Astrocyte of the hippocampus (primary cell): ENCODE results near the gene OR2F1.
"Not testable (repeated sequence)": the region's sequence is repeated elsewhere in the genome, so short reads cannot be mapped to it uniquely, and the experiment has no call there.

Experiments
- DNase-seq: peaks from one replicate; pipeline ENCODE4 v3.0.0; 2011; ENCODE audit warnings: low read depth, low spot score

OR2F1 gene

DNA sequence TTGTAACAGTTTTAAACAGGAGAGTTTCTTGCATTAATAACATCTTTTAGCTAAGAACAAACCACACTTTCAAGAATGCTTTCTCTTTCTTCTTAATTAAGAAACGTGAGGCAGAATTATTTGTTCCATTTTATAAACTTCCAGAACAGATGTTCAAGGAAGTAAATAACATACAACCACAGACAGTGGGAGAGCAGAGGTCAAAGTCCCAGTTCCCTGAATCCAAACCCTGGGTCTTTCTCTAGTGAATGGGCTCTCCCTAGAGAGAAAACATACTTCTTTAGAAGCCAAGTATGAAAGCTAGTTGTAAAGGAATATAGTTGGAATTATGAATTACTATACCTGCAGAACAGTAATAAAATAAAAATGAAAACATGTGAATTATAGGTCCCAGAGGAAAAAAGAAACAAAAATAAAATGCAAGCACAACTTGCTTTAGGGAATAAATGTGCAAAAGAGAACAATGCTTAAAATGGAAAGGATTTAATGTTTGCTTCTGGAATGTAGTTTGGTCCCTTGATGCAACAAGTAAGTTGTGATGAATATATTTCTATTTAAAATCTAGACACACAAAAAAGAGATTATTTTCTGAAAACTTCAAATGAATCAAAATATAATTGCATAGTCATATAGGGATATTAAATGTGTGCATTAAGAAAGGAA lies 51.5 kb downstream of the OR2F1 start:
- DNase-seq = no peak

DNA sequence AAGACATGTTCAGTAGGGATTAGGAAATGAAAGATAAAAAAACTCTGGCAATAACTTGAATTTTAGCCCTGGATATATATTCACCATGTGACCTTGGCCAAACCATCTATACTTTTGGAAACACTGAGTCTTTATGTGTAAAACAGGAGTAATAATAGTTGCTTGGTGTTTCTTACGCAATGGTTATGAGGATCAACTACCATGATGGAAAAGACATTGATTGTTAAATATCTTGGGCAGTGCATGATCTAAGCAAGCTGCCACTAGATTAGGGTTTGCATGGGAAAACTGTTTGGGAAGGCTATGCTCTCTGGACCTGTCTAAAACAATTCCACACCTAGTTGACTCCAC lies 52.0 kb downstream of the OR2F1 start:
- no peak for DNase-seq

DNA sequence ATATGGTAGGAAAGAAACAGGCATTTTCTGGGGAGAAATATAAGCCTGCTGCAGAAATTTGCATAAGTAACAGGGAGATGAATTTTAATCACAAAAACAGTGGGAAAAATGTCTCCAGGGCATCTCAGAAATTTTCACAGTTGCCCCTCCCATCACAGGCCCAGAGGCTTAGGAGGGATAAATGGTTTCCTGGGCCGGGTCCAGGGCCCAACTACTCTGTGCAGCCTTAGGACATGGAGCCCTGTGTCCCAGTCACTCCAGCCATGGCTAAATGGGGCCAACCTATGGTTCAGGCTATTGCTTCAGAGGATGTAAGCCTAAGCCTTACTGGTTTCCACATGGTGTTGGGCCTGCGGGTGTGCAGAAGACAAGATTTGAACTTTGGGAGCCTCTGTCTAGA lies 54.7 kb downstream of the OR2F1 start:
- no peak for DNase-seq

DNA sequence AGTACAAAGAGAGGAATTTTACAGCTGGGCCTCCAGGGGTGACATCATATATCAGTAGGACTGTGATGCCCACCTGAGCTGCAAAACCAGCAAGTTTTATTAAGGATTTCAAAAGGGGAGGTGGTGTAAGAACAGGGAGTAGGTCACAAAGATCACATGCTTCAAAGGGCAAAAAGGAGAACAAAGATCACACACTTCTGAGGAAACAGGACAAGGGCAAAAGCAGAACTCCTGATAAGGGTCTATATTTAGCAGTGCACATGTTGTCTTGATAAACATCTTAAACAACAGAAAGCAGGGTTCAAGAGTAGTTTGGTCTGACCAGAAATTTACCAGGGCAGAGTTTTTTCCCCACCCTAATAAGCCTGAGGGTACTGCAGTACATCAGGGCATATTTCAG lies 55.4 kb downstream of the OR2F1 start:
- not testable (repeated sequence) for DNase-seq

DNA sequence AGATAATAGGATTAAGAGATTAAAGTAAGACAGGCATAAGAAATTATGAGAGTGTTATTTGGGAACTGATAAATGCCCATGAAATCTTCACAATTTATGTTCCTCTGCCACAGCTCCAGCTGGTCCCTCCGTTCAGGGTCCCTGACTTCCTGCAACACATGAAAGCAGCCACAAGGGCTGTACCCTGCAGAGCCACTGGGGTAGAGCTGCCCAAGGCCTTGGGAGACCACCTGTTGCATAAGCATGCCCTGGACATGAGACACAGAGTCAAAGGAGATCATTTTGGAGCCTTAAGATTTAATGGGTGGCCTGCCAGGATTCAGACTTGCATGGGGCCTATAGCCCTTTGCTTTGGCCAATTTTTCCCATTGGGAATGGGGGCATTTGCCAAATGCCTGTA lies 56.2 kb downstream of the OR2F1 start:
- not testable (repeated sequence) for DNase-seq

DNA sequence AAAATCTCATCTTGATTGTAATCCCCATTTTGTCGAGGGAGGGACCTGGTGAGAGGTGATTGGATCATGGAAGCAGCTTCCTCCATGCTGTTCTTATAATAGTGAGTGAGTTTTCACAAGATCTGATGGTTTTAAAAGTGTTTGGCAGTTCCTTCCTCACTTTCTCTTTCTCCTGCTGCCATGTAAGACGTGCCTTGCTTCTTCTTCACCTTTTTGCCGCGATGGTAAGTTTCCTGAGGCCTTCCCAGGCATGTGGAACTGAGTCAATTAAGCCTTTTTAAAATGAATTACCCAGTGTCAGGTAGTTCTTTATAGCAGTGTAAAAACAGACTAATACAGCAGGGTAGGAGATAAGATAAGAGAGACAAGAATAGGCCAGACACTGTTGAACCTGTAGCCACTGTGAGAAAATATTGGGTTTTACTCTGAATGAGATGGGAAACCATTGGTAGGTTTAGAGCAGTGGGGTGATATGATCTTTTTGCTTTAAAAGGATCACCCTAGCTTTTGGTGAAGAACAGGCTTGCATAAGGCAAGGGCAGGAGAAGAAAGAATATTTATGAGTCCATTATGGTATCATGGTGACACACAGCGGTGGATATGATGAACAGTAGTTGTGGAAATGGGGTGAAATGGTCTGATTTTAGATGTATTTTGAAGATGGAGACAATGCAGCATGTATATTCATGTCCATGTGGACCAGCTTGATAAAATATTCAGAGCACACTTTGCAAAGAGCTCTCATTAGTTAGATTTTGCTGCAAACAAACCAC lies 57.0 kb downstream of the OR2F1 start:
- no peak for DNase-seq
